Bronchial epithelial cell (primary cell): Measurements from ENCODE around the gene S100A4. TPM values are rescaled to one million over a fixed set of nuclear protein-coding genes. Genes with fewer than 3 reads are reported as not detected.
"Not testable (repeated sequence)": the region's sequence is repeated elsewhere in the genome, so short reads cannot be mapped to it uniquely, and the experiment has no call there.

Source experiments
- DNase-seq: peaks from one replicate; pipeline ENCODE4 v3.0.0-alpha.2; 2010; ENCODE audit warnings: low read depth
- FAIRE-seq: peaks from 2 replicates; lab custom pipeline; 2011; peaks lifted over from hg19 to GRCh38; lab: Jason Lieb, UNC
- H3K27me3 ChIP-seq: 2 replicates; pipeline ENCODE4 v1.5.1; 2011; ENCODE audit warnings: low read length; ENCODE audit not compliant: control insufficient read depth, insufficient read depth
- H3K36me3 ChIP-seq: 2 replicates; pipeline ENCODE4 v1.5.1; 2011; ENCODE audit warnings: low read length; ENCODE audit not compliant: control insufficient read depth, insufficient read depth
- H3K4me3 ChIP-seq: 2 replicates; pipeline ENCODE4 v1.5.1; 2011; ENCODE audit warnings: mild to moderate bottlenecking, low read depth, low read length, control low read depth
- total RNA-seq: library from RNA; depleted of rRNA; stranded (reverse); fragments of >200 nt; gene quantifications from 2 replicates; pipeline ENCODE4 v1.2.1, GENCODE V29; 2014
- TF ChIP-seq, protein P1 (sequence below): IDR thresholded peaks from 2 replicates; pipeline ENCODE4 v1.5.1; 2011; ENCODE audit warnings: mild to moderate bottlenecking, moderate library complexity, low read length, control low read depth, inconsistent platforms; ENCODE audit not compliant: insufficient read depth, severe bottlenecking

S100A4 gene
- total RNA-seq, 1 donor from 2014 or later, result 10.8 TPM

GRCh38 chr1:153563991-153564390, 18.4 kb upstream of the S100A4 start:
- Histone ChIP-seq H3K36me3 (peaks cover 4% of the 10 kb centered on the region), H3K27me3 (no peaks in the 10 kb centered on the region), H3K4me3 (peak overlapping the region; percentile 48)
- DNase-seq, result no peak
- TF ChIP-seq, protein P1, sequence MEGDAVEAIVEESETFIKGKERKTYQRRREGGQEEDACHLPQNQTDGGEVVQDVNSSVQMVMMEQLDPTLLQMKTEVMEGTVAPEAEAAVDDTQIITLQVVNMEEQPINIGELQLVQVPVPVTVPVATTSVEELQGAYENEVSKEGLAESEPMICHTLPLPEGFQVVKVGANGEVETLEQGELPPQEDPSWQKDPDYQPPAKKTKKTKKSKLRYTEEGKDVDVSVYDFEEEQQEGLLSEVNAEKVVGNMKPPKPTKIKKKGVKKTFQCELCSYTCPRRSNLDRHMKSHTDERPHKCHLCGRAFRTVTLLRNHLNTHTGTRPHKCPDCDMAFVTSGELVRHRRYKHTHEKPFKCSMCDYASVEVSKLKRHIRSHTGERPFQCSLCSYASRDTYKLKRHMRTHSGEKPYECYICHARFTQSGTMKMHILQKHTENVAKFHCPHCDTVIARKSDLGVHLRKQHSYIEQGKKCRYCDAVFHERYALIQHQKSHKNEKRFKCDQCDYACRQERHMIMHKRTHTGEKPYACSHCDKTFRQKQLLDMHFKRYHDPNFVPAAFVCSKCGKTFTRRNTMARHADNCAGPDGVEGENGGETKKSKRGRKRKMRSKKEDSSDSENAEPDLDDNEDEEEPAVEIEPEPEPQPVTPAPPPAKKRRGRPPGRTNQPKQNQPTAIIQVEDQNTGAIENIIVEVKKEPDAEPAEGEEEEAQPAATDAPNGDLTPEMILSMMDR, result no peak
- FAIRE-seq, result no peak

DNA sequence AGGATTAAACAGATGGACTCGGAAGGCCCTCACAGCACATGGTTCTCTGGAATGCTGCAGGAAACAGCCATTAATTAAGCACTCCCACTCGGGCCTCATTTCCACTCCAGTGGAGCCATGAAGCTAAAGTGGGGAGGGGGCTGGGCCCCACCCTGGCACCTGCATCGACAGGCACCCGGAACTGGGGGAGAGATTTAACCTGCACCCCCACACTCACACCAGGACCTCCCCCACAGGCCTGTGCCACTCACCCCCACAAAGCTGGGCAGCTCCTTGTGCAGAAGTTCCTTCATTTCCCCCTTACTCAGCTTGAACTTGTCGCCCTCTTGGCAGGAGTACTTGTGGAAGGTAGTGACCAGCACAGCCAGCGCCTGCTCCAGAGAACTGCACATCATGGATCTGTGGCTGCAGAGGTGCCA, 17.9 kb upstream of the S100A4 start:
- Histone ChIP-seq H3K27me3 (no peaks in the 10 kb centered on the region), H3K4me3 (peak overlapping the region; percentile 48)

GRCh38 chr1:153562021-153562420, 16.4 kb upstream of the S100A4 start:
- H3K27me3 ChIP-seq, FAIRE-seq, H3K36me3 ChIP-seq, H3K4me3 ChIP-seq: not testable (repeated sequence)
- peak; percentile 71 for DNase-seq

More for the DNA sequence above, 17.9 kb upstream of the S100A4 start:
- H3K36me3 ChIP-seq, result peaks cover 5% of the 10 kb centered on the region
- FAIRE-seq (no peak), DNase-seq (no peak)
- TF ChIP-seq, protein P1, result no peak

GRCh38 chr1:153561466-153561985, 15.9 kb upstream of the S100A4 start:
- FAIRE-seq, result no peak
- H3K36me3 ChIP-seq, result peaks cover 5% of the 10 kb centered on the region
- H3K4me3 ChIP-seq, result no peak overlapping the region
- TF ChIP-seq, protein P1, result no peak
- H3K27me3 ChIP-seq, result no peaks in the 10 kb centered on the region
- peak; percentile 78 for DNase-seq

DNA sequence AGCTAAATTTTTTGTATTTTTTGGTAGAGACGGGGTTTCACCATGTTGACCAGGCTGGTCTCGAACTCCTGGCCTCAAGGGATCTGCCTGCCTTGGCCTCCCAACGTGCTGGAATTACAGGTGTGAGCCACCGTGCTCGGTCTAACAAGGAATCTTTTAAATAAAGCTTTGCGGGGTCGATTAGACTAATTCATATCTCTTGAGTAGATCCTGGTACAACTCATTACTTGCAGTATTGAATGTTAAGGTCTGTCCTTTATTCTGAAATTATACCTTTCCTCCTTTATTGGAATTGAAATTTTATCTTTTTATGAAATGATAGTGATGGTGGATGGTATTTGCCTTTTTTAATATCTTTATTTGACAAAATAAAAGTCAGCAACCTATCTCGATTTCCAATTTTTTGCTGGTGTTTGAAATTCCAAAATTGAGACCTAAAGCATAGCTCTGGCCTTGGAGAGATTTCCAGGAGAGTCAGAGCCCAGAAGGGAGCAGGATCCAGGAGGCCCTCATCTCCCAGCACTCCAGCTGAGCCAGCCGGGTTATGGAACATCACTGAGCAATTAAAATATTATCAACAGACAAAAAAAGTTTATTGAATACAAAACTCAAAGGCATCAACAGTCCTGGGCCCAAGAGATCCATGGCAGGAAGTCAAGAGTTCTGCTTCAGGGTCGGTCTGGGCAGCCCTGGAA, 15.3 kb upstream of the S100A4 start:
- FAIRE-seq (no peak), DNase-seq (peak; percentile 76)
- TF ChIP-seq, protein P1, result no peak
- H3K36me3 ChIP-seq, result peaks cover 5% of the 10 kb centered on the region
- H3K27me3 ChIP-seq, result no peaks in the 10 kb centered on the region
- H3K4me3 ChIP-seq, result no peak overlapping the region

- H3K36me3 ChIP-seq, result peaks cover 4% of the 10 kb centered on the region
- peak; percentile 79 for DNase-seq
- TF ChIP-seq, protein P1, result no peak
- H3K4me3 ChIP-seq, result no peak overlapping the region
- no peak for FAIRE-seq
- no peaks in the 10 kb centered on the region for H3K27me3 ChIP-seq
Observed at GRCh38 chr1:153560241-153560640, 14.6 kb upstream of the S100A4 start.
